ENCODE data around the gene ADARB2.

ADARB2 gene

GRCh38 chr10:1643161-1643907 lies 94.0 kb downstream of the ADARB2 start:
- Mint-ChIP-seq H3K4me1 (ENCODE audit: low read depth) (no peaks in the 10 kb centered on the region), H3K9me3 (no peaks in the 10 kb centered on the region), H3K27ac (no peak overlapping the region), H3K4me3 (no peak overlapping the region), H3K36me3 (ENCODE audit: low read depth) (no peaks in the 10 kb centered on the region), H3K27me3 (no peaks in the 10 kb centered on the region)
- intact Hi-C loops (cut with micrococcal nuclease), result no loop called here

- no peak overlapping the region for H3K4me3 Mint-ChIP-seq
- no peaks in the 10 kb centered on the region for H3K27me3 Mint-ChIP-seq
- no peaks in the 10 kb centered on the region for H3K9me3 Mint-ChIP-seq
- no peak overlapping the region for H3K27ac Mint-ChIP-seq
- no peaks in the 10 kb centered on the region for H3K36me3 Mint-ChIP-seq (ENCODE audit: low read depth)
- intact Hi-C loops (cut with micrococcal nuclease), result no loop called here
- H3K4me1 Mint-ChIP-seq (ENCODE audit: low read depth), result no peaks in the 10 kb centered on the region
Observed at GRCh38 chr10:1642600-1643160, 94.6 kb downstream of the ADARB2 start.

- no peaks in the 10 kb centered on the region for H3K36me3 Mint-ChIP-seq (ENCODE audit: low read depth)
- intact Hi-C loops (cut with micrococcal nuclease), result no loop called here
- no peaks in the 10 kb centered on the region for H3K9me3 Mint-ChIP-seq
- no peaks in the 10 kb centered on the region for H3K27me3 Mint-ChIP-seq
- no peak overlapping the region for H3K4me3 Mint-ChIP-seq
- H3K27ac Mint-ChIP-seq, result no peak overlapping the region
- H3K4me1 Mint-ChIP-seq (ENCODE audit: low read depth), result no peaks in the 10 kb centered on the region
Observed at GRCh38 chr10:1641402-1641801, 95.9 kb downstream of the ADARB2 start.

GRCh38 chr10:1638889-1639419 lies 98.4 kb downstream of the ADARB2 start:
- intact Hi-C loops (cut with micrococcal nuclease), result no loop called here
- no peak overlapping the region for H3K4me3 Mint-ChIP-seq
- H3K27me3 Mint-ChIP-seq, result no peaks in the 10 kb centered on the region
- no peaks in the 10 kb centered on the region for H3K9me3 Mint-ChIP-seq
- no peaks in the 10 kb centered on the region for H3K4me1 Mint-ChIP-seq (ENCODE audit: low read depth)
- H3K36me3 Mint-ChIP-seq (ENCODE audit: low read depth), result no peaks in the 10 kb centered on the region
- no peak overlapping the region for H3K27ac Mint-ChIP-seq

GRCh38 chr10:1635340-1635739 lies 102.0 kb downstream of the ADARB2 start:
- Mint-ChIP-seq H3K36me3 (ENCODE audit: low read depth) (no peaks in the 10 kb centered on the region), H3K4me3 (no peak overlapping the region), H3K4me1 (ENCODE audit: low read depth) (no peaks in the 10 kb centered on the region), H3K27ac (no peak overlapping the region), H3K9me3 (no peaks in the 10 kb centered on the region), H3K27me3 (no peaks in the 10 kb centered on the region)
- intact Hi-C loops (cut with micrococcal nuclease), result no loop called here

- Mint-ChIP-seq H3K4me3 (no peak overlapping the region), H3K9me3 (no peaks in the 10 kb centered on the region), H3K27ac (no peak overlapping the region), H3K4me1 (ENCODE audit: low read depth) (no peaks in the 10 kb centered on the region), H3K27me3 (no peaks in the 10 kb centered on the region), H3K36me3 (ENCODE audit: low read depth) (no peaks in the 10 kb centered on the region)
- intact Hi-C loops (cut with micrococcal nuclease), result no loop called here
Observed at GRCh38 chr10:1634239-1634638, 103.1 kb downstream of the ADARB2 start.

GRCh38 chr10:1633783-1634182 lies 103.5 kb downstream of the ADARB2 start:
- Mint-ChIP-seq H3K4me1 (ENCODE audit: low read depth) (no peaks in the 10 kb centered on the region), H3K4me3 (no peak overlapping the region), H3K27ac (no peak overlapping the region), H3K9me3 (no peaks in the 10 kb centered on the region), H3K36me3 (ENCODE audit: low read depth) (no peaks in the 10 kb centered on the region), H3K27me3 (no peaks in the 10 kb centered on the region)
- intact Hi-C loops (cut with micrococcal nuclease), result no loop called here

- Mint-ChIP-seq H3K36me3 (ENCODE audit: low read depth) (no peaks in the 10 kb centered on the region), H3K27me3 (no peaks in the 10 kb centered on the region), H3K27ac (no peak overlapping the region), H3K4me3 (no peak overlapping the region), H3K9me3 (no peaks in the 10 kb centered on the region), H3K4me1 (ENCODE audit: low read depth) (no peaks in the 10 kb centered on the region)
- intact Hi-C loops (cut with micrococcal nuclease), result no loop called here
Observed at GRCh38 chr10:1632596-1632995, 104.7 kb downstream of the ADARB2 start.

- H3K36me3 Mint-ChIP-seq (ENCODE audit: low read depth), result no peaks in the 10 kb centered on the region
- H3K4me3 Mint-ChIP-seq, result no peak overlapping the region
- no peaks in the 10 kb centered on the region for H3K27me3 Mint-ChIP-seq
- H3K4me1 Mint-ChIP-seq (ENCODE audit: low read depth), result no peaks in the 10 kb centered on the region
- H3K27ac Mint-ChIP-seq, result no peak overlapping the region
- no peaks in the 10 kb centered on the region for H3K9me3 Mint-ChIP-seq
- intact Hi-C loops (cut with micrococcal nuclease), result no loop called here
Observed at GRCh38 chr10:1632141-1632540, 105.2 kb downstream of the ADARB2 start.

- intact Hi-C loops (cut with micrococcal nuclease), result no loop called here
- no peak overlapping the region for H3K27ac Mint-ChIP-seq
- H3K9me3 Mint-ChIP-seq, result no peaks in the 10 kb centered on the region
- H3K27me3 Mint-ChIP-seq, result no peaks in the 10 kb centered on the region
- H3K4me1 Mint-ChIP-seq (ENCODE audit: low read depth), result no peaks in the 10 kb centered on the region
- H3K36me3 Mint-ChIP-seq (ENCODE audit: low read depth), result no peaks in the 10 kb centered on the region
- H3K4me3 Mint-ChIP-seq, result no peak overlapping the region
Observed at GRCh38 chr10:1631282-1631681, 106.0 kb downstream of the ADARB2 start.

GRCh38 chr10:1630304-1630703 lies 107.0 kb downstream of the ADARB2 start:
- Mint-ChIP-seq H3K27ac (no peak overlapping the region), H3K4me1 (ENCODE audit: low read depth) (no peaks in the 10 kb centered on the region)
- intact Hi-C loops (cut with micrococcal nuclease), result no loop called here

GRCh38 chr10:1629326-1630198 lies 107.8 kb downstream of the ADARB2 start:
- H3K27ac Mint-ChIP-seq, result no peak overlapping the region
- no peaks in the 10 kb centered on the region for H3K27me3 Mint-ChIP-seq
- H3K9me3 Mint-ChIP-seq, result no peaks in the 10 kb centered on the region
- intact Hi-C loops (cut with micrococcal nuclease), result no loop called here
- no peaks in the 10 kb centered on the region for H3K4me1 Mint-ChIP-seq (ENCODE audit: low read depth)
- H3K36me3 Mint-ChIP-seq (ENCODE audit: low read depth), result no peaks in the 10 kb centered on the region
- no peak overlapping the region for H3K4me3 Mint-ChIP-seq

More at GRCh38 chr10:1630304-1630703, 107.0 kb downstream of the ADARB2 start:
- Mint-ChIP-seq H3K36me3 (ENCODE audit: low read depth) (no peaks in the 10 kb centered on the region), H3K9me3 (no peaks in the 10 kb centered on the region), H3K27me3 (no peaks in the 10 kb centered on the region), H3K4me3 (no peak overlapping the region)

GRCh38 chr10:1628757-1629156 lies 108.6 kb downstream of the ADARB2 start:
- no peaks in the 10 kb centered on the region for H3K4me1 Mint-ChIP-seq (ENCODE audit: low read depth)
- no peaks in the 10 kb centered on the region for H3K36me3 Mint-ChIP-seq (ENCODE audit: low read depth)
- no peaks in the 10 kb centered on the region for H3K9me3 Mint-ChIP-seq
- no peak overlapping the region for H3K27ac Mint-ChIP-seq
- intact Hi-C loops (cut with micrococcal nuclease), result no loop called here
- H3K4me3 Mint-ChIP-seq, result no peak overlapping the region
- H3K27me3 Mint-ChIP-seq, result no peaks in the 10 kb centered on the region

- no peaks in the 10 kb centered on the region for H3K36me3 Mint-ChIP-seq (ENCODE audit: low read depth)
- no peak overlapping the region for H3K27ac Mint-ChIP-seq
- H3K4me1 Mint-ChIP-seq (ENCODE audit: low read depth), result no peaks in the 10 kb centered on the region
- H3K9me3 Mint-ChIP-seq, result no peaks in the 10 kb centered on the region
- H3K4me3 Mint-ChIP-seq, result no peak overlapping the region
- no peaks in the 10 kb centered on the region for H3K27me3 Mint-ChIP-seq
- intact Hi-C loops (cut with micrococcal nuclease), result no loop called here
Observed at GRCh38 chr10:1627945-1628344, 109.4 kb downstream of the ADARB2 start.

Measured in dendritic cell treated with granulocyte-macrophage colony-stimulating factor and Interleukin-4, amounts not matched to agents 40 ng/mL and 50 ng/mL, for 4 days (primary cell).